ENCODE data around the gene ABI2.

DNA sequence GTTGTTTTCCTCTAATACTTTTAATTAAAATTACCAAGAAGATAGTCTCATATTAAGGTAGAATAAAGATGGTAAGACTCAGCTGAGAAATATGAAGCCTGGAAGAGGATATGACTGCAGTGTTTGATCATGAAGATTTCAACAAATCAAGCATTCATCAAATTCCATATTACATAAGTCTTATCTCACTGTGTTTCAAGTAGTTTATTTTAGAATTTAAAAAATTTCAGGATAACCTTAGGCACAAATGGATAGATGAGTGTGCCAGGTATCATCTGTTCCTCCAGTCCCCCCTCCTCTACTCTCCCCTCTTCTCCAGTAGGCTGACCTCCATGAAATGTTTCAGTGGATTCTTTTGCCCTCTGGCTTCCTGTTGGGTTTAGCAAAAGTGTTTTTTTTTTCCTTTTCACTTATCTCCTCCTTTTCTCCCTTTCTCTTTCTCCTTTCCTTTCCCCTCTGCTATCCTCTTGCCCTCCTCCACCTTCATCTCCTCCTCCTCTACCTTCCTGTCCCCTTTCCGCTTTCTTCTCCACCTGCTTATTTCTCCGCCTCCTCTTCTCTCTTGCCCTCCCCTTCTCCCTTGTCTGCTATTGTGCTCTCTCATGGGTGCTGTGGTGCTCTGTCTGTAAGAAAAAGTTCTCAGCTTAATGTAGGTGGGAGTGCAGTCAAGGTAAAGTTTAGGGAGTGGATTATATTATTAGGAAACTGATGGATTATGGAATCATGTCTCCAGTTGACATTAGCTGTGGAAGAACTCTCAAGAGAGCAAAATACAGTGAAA is 72.8 kb downstream of the ABI2 start:
- TF ChIP-seq, protein P1, sequence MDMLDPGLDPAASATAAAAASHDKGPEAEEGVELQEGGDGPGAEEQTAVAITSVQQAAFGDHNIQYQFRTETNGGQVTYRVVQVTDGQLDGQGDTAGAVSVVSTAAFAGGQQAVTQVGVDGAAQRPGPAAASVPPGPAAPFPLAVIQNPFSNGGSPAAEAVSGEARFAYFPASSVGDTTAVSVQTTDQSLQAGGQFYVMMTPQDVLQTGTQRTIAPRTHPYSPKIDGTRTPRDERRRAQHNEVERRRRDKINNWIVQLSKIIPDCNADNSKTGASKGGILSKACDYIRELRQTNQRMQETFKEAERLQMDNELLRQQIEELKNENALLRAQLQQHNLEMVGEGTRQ (IDR thresholded peaks at IDR 0.05; ENCODE audit: borderline replicate concordance, low read depth, low read length) = no peak
- TF ChIP-seq POLR2AphosphoS5 (IDR thresholded peaks at IDR 0.05; ENCODE audit: low read depth, low read length) (no peak), TEAD4 (IDR thresholded peaks at IDR 0.05; ENCODE audit: borderline replicate concordance, insufficient read depth) (peak; percentile 78), EP300 (IDR thresholded peaks at IDR 0.05; ENCODE audit: borderline replicate concordance in 1 of 2, low read depth in 1 of 2, low read length in 1 of 2) (peak in 1 of 2 experiments; percentile 41; a peak in 1 of 4 replicates), SIN3A (IDR thresholded peaks at IDR 0.05; ENCODE audit: borderline replicate concordance, low read depth, low read length) (no peak), FOSL2 (IDR thresholded peaks at IDR 0.05; ENCODE audit: borderline replicate concordance, low read depth) (peak; percentile 48; the same call in 1 of the 2 replicates), SMC3 (IDR thresholded peaks at IDR 0.05; ENCODE audit: low read depth, low read length) (no peak), YY1 (IDR thresholded peaks at IDR 0.05; ENCODE audit: low read depth) (no peak)
- TF ChIP-seq, protein P2, sequence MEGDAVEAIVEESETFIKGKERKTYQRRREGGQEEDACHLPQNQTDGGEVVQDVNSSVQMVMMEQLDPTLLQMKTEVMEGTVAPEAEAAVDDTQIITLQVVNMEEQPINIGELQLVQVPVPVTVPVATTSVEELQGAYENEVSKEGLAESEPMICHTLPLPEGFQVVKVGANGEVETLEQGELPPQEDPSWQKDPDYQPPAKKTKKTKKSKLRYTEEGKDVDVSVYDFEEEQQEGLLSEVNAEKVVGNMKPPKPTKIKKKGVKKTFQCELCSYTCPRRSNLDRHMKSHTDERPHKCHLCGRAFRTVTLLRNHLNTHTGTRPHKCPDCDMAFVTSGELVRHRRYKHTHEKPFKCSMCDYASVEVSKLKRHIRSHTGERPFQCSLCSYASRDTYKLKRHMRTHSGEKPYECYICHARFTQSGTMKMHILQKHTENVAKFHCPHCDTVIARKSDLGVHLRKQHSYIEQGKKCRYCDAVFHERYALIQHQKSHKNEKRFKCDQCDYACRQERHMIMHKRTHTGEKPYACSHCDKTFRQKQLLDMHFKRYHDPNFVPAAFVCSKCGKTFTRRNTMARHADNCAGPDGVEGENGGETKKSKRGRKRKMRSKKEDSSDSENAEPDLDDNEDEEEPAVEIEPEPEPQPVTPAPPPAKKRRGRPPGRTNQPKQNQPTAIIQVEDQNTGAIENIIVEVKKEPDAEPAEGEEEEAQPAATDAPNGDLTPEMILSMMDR (IDR thresholded peaks at IDR 0.05) = no peak
- TF ChIP-seq, protein P3, sequence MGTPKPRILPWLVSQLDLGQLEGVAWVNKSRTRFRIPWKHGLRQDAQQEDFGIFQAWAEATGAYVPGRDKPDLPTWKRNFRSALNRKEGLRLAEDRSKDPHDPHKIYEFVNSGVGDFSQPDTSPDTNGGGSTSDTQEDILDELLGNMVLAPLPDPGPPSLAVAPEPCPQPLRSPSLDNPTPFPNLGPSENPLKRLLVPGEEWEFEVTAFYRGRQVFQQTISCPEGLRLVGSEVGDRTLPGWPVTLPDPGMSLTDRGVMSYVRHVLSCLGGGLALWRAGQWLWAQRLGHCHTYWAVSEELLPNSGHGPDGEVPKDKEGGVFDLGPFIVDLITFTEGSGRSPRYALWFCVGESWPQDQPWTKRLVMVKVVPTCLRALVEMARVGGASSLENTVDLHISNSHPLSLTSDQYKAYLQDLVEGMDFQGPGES (IDR thresholded peaks at IDR 0.05; ENCODE audit: low read depth, low read length) = no peak
